ENCODE data around the gene NEK4. TPM values are rescaled to one million over a fixed set of nuclear protein-coding genes. Genes with fewer than 3 reads are reported as not detected.

The NEK4 gene
- polyA plus RNA-seq, 1 of the 3 experiments (the other 2 are of a cell fraction) = 8.8 TPM

DNA sequence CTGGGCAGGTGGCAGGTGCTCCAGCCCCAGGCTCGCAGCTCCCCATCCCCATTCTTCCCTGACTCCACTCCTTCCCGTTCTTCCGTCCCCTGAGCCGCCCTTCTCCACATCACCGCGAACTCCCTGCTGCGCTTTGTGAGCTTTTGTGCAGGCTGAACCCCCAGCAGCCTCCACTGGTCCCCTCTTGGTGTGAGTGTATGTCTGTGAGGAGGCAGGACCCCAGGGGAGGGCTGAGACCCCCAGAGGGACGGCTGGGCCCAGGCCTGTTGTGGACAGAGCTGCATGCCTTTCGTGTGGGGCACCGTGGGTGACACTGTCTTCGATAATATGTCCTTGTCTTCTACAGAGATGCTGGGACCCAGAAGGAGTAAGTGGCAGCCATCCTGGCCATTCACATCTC is 16.5 kb upstream of the NEK4 start:
- ChIA-PET CTCF (interaction anchor here (1.5 kb wide), 1 partner anchor 24 kb away, joined by 3 read pairs; no protein-coding TSS in a partner anchor), POLR2A (no interaction called here)
- no peaks in the 10 kb centered on the region for H3K9me2 ChIP-seq
- no peak for DNase-seq
- H4K20me1 ChIP-seq (ENCODE audit: insufficient read depth) = no peaks in the 10 kb centered on the region
- H3K36me3 ChIP-seq (replicated peaks in 1 of 2; ENCODE audit: control insufficient read depth in 1 of 2, insufficient read depth in 2 of 2, low read length in 1 of 2) = no peaks in the 10 kb centered on the region
- no peaks in the 10 kb centered on the region for H3F3A ChIP-seq (replicated peaks; ENCODE audit: insufficient read depth)
- H3K9ac ChIP-seq = no peak overlapping the region
- no peak for TF ChIP-seq EP300 (IDR thresholded peaks at IDR 0.05; ENCODE audit: borderline replicate concordance in 1 of 2, low read depth in 1 of 2, low read length in 1 of 2)
- TF ChIP-seq, protein P1, sequence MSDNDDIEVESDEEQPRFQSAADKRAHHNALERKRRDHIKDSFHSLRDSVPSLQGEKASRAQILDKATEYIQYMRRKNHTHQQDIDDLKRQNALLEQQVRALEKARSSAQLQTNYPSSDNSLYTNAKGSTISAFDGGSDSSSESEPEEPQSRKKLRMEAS (IDR thresholded peaks at IDR 0.05; ENCODE audit: low read depth) = no peak
- no peak for TF ChIP-seq ELF1 (IDR thresholded peaks at IDR 0.05)
- no peak for TF ChIP-seq GABPA (IDR thresholded peaks at IDR 0.05; ENCODE audit: low read depth)
- no peak for TF ChIP-seq NRF1 (IDR thresholded peaks at IDR 0.05; ENCODE audit: low read depth, low read length)
- TF ChIP-seq JUND (IDR thresholded peaks at IDR 0.05) = no peak
- TF ChIP-seq RAD21 (IDR thresholded peaks at IDR 0.05; ENCODE audit: low read length) = no peak
- TF ChIP-seq EZH2phosphoT487 (IDR thresholded peaks at IDR 0.05; ENCODE audit: borderline replicate concordance, low read depth) = no peak
- no peak for TF ChIP-seq MXI1 (IDR thresholded peaks at IDR 0.05; ENCODE audit: low read depth, low read length)
- TF ChIP-seq NFIC (IDR thresholded peaks at IDR 0.05; ENCODE audit: borderline replicate concordance) = no peak
- TF ChIP-seq GATA2 (CRISPR knock-in tag; IDR thresholded peaks at IDR 0.05) = no peak
- TF ChIP-seq, protein P2, sequence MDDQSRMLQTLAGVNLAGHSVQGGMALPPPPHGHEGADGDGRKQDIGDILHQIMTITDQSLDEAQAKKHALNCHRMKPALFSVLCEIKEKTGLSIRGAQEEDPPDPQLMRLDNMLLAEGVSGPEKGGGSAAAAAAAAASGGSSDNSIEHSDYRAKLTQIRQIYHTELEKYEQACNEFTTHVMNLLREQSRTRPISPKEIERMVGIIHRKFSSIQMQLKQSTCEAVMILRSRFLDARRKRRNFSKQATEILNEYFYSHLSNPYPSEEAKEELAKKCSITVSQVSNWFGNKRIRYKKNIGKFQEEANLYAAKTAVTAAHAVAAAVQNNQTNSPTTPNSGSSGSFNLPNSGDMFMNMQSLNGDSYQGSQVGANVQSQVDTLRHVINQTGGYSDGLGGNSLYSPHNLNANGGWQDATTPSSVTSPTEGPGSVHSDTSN (IDR thresholded peaks at IDR 0.05) = no peak
- H3K27me3 ChIP-seq (ENCODE audit: insufficient read depth) = no peaks in the 10 kb centered on the region
- no peak overlapping the region for H3K27ac ChIP-seq (ENCODE audit: low read depth in 2 of 2, low read length in 1 of 2)
- 71% methylated on average over 10 of the region's 11 CpGs for WGBS (ENCODE audit: low lambda C conversion rate)
- no peaks in the 10 kb centered on the region for H3K9me3 ChIP-seq
- H3K4me1 ChIP-seq (ENCODE audit: control insufficient read depth in 1 of 2, insufficient read depth in 2 of 2, low read depth in 1 of 2, low read length in 1 of 2) = no peaks in the 10 kb centered on the region
- H3K79me2 ChIP-seq (ENCODE audit: insufficient read depth) = no peaks in the 10 kb centered on the region
- no peak overlapping the region for H3K4me2 ChIP-seq
- H3K4me3 ChIP-seq (ENCODE audit: low read depth in 2 of 2, low read length in 1 of 2) = no peak overlapping the region
- no peak overlapping the region for H2AFZ ChIP-seq (ENCODE audit: low read depth)

DNA sequence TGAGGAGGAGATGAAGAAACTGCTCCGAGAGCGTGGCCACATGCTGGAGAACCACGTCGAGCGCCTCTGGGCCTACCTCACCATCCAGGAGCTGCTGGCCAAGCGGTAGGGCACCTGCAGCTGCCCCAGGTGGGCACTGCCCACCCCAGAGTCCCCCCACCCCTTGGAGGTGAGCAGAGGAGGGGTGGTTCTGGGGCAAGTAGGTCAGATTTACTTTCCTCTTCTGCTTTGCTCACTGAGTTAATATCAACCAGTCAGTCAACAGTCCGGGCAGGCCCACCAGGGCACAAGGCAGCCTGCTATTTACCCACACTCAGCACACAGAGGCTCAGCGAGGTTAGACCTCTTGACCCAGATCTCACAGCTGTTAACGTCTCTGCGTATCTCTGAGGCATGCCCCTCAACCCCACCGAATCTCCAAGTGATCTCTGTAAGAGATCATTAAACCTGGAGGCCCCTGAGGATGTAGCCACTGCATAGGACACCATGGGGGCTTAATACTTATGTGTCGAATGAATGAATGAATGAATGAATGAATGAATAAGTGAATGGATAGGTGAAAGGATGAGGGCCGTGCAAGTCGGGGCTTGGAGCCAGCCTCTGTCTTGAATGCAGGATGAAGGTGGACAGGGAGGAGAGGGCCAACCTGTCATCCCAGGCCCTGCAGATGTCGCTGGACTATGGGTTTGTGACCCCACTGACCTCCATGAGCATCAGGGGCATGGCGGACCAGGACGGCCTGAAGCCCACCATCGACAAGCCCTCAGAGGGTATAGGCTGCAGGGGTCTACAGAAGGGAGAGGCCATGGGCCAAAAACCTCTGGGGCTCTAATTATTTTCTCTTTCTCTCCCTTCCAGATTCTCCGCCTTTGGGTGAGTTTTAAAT is 15.8 kb upstream of the NEK4 start:
- no peak for DNase-seq
- POLR2A ChIA-PET = no interaction called here
- no peaks in the 10 kb centered on the region for H4K20me1 ChIP-seq (ENCODE audit: insufficient read depth)
- H3K4me1 ChIP-seq (ENCODE audit: control insufficient read depth in 1 of 2, insufficient read depth in 2 of 2, low read depth in 1 of 2, low read length in 1 of 2) = no peaks in the 10 kb centered on the region
- no peaks in the 10 kb centered on the region for H3K9me2 ChIP-seq
- H3K9ac ChIP-seq = no peak overlapping the region
- no peak overlapping the region for H2AFZ ChIP-seq (ENCODE audit: low read depth)
- no peak overlapping the region for H3K27ac ChIP-seq (ENCODE audit: low read depth in 2 of 2, low read length in 1 of 2)
- H3K36me3 ChIP-seq (replicated peaks in 1 of 2; ENCODE audit: control insufficient read depth in 1 of 2, insufficient read depth in 2 of 2, low read length in 1 of 2) = no peaks in the 10 kb centered on the region
- H3F3A ChIP-seq (replicated peaks; ENCODE audit: insufficient read depth) = no peaks in the 10 kb centered on the region
- no peaks in the 10 kb centered on the region for H3K79me2 ChIP-seq (ENCODE audit: insufficient read depth)
- 64% methylated on average over 16 of the region's 19 CpGs for WGBS (ENCODE audit: low lambda C conversion rate)
- no peaks in the 10 kb centered on the region for H3K27me3 ChIP-seq (ENCODE audit: insufficient read depth)
- no peaks in the 10 kb centered on the region for H3K9me3 ChIP-seq
- H3K4me2 ChIP-seq = no peak overlapping the region
- TF ChIP-seq EZH2phosphoT487 (IDR thresholded peaks at IDR 0.05; ENCODE audit: borderline replicate concordance, low read depth) = no peak
- TF ChIP-seq RCOR1 (IDR thresholded peaks at IDR 0.05; ENCODE audit: low read length) = no peak
- no peak for TF ChIP-seq TAF1 (IDR thresholded peaks at IDR 0.05; ENCODE audit: borderline replicate concordance, low read depth, low read length)
- no peak for TF ChIP-seq POLR2AphosphoS5 (IDR thresholded peaks at IDR 0.05; ENCODE audit: low read depth, low read length)
- no peak for TF ChIP-seq GATA2 (CRISPR knock-in tag; IDR thresholded peaks at IDR 0.05)
- no peak for TF ChIP-seq SMC3 (IDR thresholded peaks at IDR 0.05; ENCODE audit: low read depth, low read length)
- TF ChIP-seq ELF1 (IDR thresholded peaks at IDR 0.05) = no peak
- no peak for TF ChIP-seq CHD2 (IDR thresholded peaks at IDR 0.05; ENCODE audit: low read length, partially characterized antibody)
- TF ChIP-seq NFIC (IDR thresholded peaks at IDR 0.05; ENCODE audit: borderline replicate concordance) = no peak
- TF ChIP-seq RAD21 (IDR thresholded peaks at IDR 0.05; ENCODE audit: low read length) = no peak
- no peak for TF ChIP-seq FOSL2 (IDR thresholded peaks at IDR 0.05; ENCODE audit: borderline replicate concordance, low read depth)
- no peak for TF ChIP-seq JUND (IDR thresholded peaks at IDR 0.05)
- no peak for TF ChIP-seq RXRA (IDR thresholded peaks at IDR 0.05; ENCODE audit: borderline replicate concordance, low read depth)
- TF ChIP-seq, protein P1 (IDR thresholded peaks at IDR 0.05; ENCODE audit: low read depth) = no peak
- TF ChIP-seq FOXJ3 (CRISPR knock-in tag; IDR thresholded peaks at IDR 0.05) = no peak
- TF ChIP-seq, protein P3, sequence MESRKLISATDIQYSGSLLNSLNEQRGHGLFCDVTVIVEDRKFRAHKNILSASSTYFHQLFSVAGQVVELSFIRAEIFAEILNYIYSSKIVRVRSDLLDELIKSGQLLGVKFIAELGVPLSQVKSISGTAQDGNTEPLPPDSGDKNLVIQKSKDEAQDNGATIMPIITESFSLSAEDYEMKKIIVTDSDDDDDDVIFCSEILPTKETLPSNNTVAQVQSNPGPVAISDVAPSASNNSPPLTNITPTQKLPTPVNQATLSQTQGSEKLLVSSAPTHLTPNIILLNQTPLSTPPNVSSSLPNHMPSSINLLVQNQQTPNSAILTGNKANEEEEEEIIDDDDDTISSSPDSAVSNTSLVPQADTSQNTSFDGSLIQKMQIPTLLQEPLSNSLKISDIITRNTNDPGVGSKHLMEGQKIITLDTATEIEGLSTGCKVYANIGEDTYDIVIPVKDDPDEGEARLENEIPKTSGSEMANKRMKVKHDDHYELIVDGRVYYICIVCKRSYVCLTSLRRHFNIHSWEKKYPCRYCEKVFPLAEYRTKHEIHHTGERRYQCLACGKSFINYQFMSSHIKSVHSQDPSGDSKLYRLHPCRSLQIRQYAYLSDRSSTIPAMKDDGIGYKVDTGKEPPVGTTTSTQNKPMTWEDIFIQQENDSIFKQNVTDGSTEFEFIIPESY (IDR thresholded peaks at IDR 0.05; ENCODE audit: borderline replicate concordance, low read depth) = no peak
- TF ChIP-seq, protein P2 (IDR thresholded peaks at IDR 0.05) = no peak
- no peak overlapping the region for H3K4me3 ChIP-seq (ENCODE audit: low read depth in 2 of 2, low read length in 1 of 2)
- CTCF ChIA-PET = interaction anchor here (0.6 kb wide), 1 partner anchor 34 kb away, joined by 3 read pairs; no protein-coding TSS in a partner anchor
